Head of caudate nucleus (tissue), 42 donors: ENCODE data around the gene NFKBIE.
A peak's percentile ranks its signal among the peaks of the same experiment; 100 is the strongest.

Experiments
- DNase-seq, 42 donors: peaks; one replicate each; pipeline versions ENCODE4 v3.0.0 to v3.0.0-alpha.2; 2020 to 2021; ENCODE audit warnings: mixed read lengths in 7 of 42
- intact Hi-C: fragments of 100-400 bp; cut with DNase I; formaldehyde crosslinking; loops from one replicate; pipeline ENCODE4 v1.15.0; 2022

The NFKBIE gene

DNA sequence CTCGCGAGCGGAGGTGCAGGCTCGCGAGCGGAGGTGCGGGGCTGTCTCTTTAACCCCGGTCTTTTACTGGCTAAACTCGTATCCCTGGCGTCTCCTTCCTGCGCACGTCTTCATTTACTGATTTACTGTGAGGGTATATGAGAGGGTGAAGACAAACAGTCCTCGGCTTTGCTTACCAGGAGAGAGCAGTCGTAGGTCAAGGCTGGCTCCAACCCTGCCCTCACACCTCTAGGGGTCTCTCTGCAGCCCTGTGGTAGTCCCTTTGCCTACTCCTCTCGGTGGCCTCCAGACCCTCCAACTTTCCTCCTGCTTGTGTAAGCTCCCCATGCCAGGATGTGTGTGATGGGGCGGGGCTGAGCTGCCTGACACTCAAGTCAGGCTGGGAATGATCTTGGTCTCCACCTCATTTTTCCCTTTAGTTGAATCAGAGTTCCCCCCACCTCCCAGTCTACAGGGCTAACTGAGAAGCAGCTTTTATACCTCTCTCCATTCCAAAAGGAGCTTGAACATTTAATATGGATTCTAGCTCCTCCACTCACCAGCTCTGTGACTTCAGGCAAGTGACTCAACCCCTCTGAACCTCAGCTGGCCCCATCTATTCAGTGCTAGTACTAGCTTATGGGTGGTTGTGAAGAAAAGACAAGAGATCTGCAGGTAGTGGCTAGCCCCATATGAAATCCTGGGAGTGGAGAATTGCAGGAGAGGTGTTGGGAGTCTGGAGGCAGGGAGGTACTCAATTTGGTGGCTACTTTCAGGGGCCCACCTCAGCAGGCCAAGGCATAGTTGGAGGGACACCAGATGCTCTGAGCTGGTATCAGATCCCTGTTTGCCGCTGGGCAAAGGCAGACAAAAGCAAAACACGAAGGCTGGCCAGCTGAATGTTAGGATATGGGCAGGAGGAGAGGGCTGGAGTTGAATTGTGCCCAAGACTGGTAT lies 41.1 kb downstream of the NFKBIE start:
- DNase-seq = peak in 22 of 42 donors; percentile 26 to 79 (median 53)
- intact Hi-C loops = no loop called here

GRCh38 chr6:44223319-44224028 lies 41.9 kb downstream of the NFKBIE start, which contains the start of gene SLC29A1:
Gene SLC29A1 (plus strand): TSS chr6:44223595. CDS start chr6:44227314, 3,719 bp downstream.
- intact Hi-C loops = no loop called here
- DNase-seq = peak in 41 of 42 donors; percentile 40 to 89 (median 80)

DNA sequence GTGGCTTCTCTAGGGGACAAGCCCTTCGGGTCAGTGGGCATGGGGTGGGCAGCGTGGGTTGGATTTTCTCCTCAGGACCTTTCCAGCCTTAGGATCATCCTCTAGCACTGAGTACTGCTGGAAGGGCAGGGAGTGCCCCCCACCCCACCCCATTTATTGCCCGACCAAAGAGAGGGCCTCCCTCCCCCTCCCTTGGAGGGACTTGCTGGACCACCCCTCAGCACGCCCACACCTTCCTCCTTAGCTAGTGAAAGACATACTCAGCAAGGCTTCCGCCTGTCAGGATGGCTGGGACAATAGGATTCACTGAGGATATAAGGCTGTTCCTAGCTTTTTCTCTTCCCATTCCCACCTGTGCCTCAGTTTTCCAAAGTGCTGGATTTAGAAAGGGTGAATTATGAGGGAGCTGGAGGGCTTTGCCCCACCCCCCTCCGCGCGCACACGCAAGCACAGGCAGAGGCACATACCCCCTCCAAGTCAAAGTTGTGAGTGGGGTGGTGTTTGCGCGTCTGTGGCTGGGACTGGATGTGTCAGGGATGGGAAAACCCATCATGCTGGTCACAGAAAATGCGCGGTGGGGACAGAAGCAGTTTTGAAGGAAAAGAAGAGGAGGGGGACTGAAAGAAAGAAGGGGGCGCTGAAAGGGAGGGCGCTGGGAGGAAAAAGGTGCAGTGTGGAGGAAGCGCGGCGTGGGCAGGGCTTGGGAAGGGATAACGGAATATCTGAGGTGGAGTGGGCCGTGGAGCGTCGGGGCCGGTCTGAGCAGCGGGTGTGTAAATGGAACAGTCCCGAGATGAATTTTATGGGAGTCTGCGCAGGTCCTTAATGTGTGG lies 42.6 kb downstream of the NFKBIE start:
- intact Hi-C loops = no loop called here

GRCh38 chr6:44221961-44222335 lies 43.4 kb downstream of the NFKBIE start:
- intact Hi-C loops = no loop called here
- DNase-seq = no peak

More for the DNA sequence above, 42.6 kb downstream of the NFKBIE start:
- peak in 12 of 42 donors; percentile 22 to 59 (median 40) for DNase-seq

DNA sequence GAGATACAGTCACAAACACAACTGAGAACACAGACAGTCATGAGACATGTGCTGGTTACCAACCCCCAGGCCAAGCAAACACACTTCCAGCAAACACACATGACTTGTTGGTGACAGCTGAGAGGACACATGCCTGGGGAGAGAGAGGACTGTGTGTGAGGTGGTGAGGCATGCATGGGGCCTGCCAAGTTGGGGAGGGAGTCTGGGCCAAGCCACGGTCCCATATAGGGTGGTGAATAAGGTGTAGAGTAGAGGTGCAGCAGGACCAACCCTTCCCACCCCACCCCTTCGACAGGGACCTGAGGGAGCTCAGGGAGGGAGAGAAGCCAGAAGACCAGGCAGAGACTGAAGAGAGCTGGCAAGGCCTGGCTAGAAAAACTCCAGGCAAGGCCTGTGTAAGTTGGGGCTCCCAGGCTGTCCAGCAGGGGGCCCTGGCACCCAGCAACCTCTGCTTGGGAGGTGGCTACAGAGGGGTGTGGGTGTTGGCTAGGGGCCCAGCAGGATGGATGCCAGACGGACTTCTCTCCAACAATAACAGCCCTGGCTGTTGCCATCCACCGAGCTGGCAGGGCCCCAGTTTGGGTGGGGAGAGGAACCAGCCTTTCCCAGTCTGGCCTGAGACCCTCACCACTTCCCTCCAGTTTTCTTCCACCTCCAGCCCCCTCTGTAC lies 43.9 kb downstream of the NFKBIE start:
- intact Hi-C loops = no loop called here
- DNase-seq = peak; percentile 67 to 87 (median 80)

DNA sequence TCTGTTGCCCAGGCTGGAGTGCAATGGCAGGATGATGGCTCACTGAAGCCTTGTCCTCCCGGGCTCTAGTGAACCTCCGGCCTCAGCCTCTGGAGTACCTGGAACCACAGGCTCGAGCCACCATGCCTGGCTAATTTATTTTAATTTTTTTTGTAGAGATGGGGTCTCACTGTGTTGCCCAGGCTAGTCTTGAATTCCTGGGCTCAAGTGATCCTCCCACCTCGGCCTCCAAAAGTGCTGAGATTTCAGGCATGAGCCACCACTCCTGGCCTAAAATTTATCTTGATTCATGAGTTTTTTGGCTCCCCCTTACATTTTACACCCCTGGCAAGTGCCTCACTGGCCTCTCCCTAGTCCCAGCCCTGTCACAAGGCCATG lies 44.4 kb downstream of the NFKBIE start:
- no peak for DNase-seq
- intact Hi-C loops = no loop called here

DNA sequence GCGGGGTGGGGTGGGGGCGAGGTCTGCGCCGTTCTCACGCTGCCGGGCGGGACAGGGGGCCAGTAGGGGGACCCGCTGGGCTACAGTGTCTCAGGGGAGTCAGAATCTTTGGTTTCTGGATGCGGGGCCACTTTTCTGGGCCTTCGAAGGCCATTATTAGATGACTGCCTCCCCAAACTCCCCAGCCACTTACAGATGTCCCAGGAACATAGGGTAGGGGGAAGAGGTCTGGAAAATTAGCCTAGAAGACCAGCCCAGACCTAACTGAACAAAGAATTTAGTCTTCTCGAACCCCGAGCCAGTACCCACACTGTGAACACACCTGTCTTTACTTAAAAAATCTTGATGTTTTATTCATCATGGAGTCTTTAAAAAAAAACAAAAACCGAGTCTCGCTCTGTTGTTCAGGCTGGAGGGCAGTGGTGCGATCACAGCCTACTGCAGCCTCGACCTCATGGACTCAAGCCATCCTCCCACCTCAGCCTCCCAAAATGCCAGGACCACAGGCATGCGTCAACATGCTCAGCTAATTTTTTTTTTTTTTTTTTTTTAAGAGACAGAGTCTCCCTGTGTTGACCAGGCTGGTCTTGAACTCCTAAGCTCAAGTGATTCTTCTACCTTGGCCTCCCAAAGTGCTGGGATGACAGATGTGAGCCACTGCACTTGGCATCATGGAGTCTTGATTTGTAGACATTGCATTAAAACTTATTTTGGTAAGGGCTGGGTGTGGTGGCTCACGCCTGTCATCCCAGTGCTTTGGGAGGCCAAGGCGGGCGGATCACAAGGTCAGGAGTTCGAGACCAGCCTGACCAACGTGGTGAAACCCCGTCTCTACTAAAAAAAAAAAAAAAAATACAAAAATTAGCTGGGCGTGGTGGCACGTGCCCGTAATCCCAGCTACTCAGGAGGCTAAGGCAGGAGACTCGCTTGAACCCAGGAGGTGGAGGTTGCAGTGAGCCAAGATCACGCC lies 45.3 kb downstream of the NFKBIE start:
- DNase-seq = no peak
- intact Hi-C loops = no loop called here

DNA sequence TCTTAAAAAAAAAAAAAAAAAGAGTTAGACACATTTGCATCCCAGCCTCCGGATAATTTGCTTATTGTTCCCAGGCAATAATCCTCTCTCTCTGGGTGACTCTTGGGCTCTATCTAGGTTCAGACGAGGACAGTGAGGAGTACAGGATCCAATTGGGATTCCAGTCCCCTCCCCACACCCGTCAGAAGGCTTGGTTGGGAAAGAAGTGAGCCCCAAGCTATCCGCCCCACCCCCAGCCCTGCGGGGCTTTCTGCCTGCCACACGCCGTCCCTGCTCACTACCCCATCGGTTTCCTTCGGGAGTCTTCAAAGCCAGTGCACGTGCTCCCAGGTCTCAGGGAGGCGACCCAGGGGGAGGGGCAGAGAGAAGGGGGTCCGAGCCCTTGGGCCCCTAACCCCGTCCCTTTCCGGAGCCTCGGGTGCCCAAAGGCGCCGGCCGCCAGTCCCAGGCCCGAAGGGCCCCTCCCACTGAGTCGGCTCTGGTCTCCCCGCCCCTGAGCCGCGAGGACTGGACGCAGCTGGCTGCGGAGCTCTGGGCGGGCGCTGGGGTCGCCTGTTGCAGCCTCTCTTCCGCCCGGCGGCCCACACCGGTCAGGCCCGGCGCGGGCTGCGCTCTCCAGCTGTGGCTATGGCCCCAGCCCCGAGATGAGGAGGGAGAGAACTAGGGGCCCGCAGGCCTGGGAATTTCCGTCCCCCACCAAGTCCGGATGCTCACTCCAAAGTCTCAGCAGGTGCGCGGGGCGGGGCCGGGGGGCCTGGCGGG lies 46.1 kb downstream of the NFKBIE start:
- intact Hi-C loops = no loop called here
- DNase-seq = peak in 39 of 42 donors; percentile 27 to 79 (median 63)

DNA sequence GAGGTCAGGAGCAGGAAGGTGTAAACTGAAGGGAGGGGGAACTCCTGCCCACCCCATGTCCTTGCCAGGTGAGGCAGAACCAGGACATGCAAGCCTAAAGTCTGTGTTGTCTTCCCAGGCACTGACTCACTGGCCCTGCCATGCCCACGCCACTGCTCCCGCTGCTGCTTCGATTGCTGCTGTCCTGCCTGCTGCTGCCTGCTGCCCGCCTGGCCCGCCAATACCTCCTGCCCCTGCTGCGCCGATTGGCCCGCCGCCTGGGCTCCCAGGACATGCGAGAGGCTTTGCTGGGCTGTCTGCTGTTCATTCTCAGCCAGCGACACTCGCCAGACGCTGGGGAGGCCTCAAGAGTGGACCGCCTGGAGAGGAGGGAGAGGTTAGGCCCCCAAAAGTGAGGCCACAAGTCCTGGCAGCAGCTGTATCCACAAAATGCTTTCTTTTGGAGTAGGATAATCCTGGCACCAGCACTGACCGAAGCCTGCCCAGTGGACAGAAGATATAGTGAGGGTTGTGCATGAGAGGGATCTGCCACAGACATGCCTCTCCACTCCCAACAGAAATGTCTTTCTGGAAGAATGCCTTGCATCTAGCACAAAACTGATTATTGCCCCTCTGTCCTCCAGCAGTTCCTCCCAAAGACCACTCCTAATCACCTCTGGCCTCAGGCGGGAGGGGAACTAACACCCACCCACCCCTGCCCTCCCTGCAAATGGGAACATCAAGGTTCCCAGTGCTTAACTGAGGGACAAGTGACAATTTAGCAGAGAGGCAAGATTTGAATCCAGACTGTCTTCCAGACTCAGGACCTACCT lies 47.8 kb downstream of the NFKBIE start:
- DNase-seq = peak in 33 of 42 donors; percentile 32 to 77 (median 55)
- intact Hi-C loops = no loop called here

GRCh38 chr6:44216677-44217331 lies 48.5 kb downstream of the NFKBIE start, which contains the start of gene MYMX:
Gene MYMX (plus strand): TSS chr6:44216926. CDS start chr6:44217472, 546 bp downstream.
- no peak for DNase-seq
- intact Hi-C loops = no loop called here

GRCh38 chr6:44214307-44214706 lies 51.0 kb downstream of the NFKBIE start:
- DNase-seq = no peak
- intact Hi-C loops = no loop called here

GRCh38 chr6:44211284-44211683 lies 54.1 kb downstream of the NFKBIE start:
- DNase-seq = no peak
- intact Hi-C loops = no loop called here
